GM21381 (cell line): ENCODE results near the gene DDX55.
"Not testable (repeated sequence)": the region's sequence is repeated elsewhere in the genome, so short reads cannot be mapped to it uniquely, and the experiment has no call there.

ENCODE experiments used
- ATAC-seq: cut with Tn5 transposase; IDR thresholded peaks from one replicate; pipeline ENCODE4 v1.9.1; 2021; ENCODE audit warnings: mild to moderate bottlenecking, moderate library complexity; ENCODE audit not compliant: unreplicated experiment

The DDX55 gene, protein sequence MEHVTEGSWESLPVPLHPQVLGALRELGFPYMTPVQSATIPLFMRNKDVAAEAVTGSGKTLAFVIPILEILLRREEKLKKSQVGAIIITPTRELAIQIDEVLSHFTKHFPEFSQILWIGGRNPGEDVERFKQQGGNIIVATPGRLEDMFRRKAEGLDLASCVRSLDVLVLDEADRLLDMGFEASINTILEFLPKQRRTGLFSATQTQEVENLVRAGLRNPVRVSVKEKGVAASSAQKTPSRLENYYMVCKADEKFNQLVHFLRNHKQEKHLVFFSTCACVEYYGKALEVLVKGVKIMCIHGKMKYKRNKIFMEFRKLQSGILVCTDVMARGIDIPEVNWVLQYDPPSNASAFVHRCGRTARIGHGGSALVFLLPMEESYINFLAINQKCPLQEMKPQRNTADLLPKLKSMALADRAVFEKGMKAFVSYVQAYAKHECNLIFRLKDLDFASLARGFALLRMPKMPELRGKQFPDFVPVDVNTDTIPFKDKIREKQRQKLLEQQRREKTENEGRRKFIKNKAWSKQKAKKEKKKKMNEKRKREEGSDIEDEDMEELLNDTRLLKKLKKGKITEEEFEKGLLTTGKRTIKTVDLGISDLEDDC

GRCh38 chr12:123601602-123602489 is at the start of gene DDX55:
Gene DDX55 (plus strand): TSS chr12:123602099. CDS start chr12:123602149, 50 bp downstream.
- ATAC-seq: peak; percentile 90

DNA sequence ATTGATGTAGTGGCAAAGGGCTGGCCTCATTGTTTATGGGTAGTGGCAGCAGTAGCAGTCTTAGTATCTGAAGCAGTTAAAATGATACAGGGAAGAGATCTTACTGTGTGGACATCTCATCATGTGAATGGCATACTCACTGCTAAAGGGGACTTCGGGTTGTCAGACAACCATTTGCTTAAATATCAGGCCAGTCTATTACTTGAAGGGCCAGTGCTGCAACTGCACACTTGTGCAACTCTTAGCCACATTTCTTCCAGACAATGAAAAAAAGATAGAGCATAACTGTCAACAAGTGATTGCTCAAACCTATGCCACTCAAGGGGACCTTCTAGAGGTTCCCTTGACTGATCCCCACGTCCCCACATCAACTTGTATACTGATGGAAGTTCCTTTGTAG is 47.8 kb upstream of the DDX55 start:
- ATAC-seq: not testable (repeated sequence)

GRCh38 chr12:123554843-123555242 is 47.1 kb upstream of the DDX55 start:
- not testable (repeated sequence) for ATAC-seq

DNA sequence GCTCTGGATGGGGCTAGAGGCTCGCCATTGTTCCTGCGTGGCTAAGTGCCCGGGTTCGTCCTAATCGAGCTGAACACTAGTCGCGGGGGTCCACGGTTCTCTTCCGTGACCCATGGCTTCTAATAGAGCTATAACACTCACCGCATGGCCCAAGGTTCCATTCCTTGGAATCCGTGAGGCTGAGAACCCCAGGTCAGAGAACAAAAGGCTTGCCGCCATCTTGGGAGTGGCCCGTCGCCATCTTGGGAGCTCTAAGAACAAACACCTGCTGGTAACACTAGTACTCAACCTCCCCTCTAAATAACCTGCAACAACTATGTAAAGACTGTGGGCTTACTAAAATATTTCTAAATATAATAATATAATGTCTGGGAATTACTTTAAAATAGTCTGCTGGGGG is 43.4 kb upstream of the DDX55 start:
- ATAC-seq: not testable (repeated sequence)

DNA sequence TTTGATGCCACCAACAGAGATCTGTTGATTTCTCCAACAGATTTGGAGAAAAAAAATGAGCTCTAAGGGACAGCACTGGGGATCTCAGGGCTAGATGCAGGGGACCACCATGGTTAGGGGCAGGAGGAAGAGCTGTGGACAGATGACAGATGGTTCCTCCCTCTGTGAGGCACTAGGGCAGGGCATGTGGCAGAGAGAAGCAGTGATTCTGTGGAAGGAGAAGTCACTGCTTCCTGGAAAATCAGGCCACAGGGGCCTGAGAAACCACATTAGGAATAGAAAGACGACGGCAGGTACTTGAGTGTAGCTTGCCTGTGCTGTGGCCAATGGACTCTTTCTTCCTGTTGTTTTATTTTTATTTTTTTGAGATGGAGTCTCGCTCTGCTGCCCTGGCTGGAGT is 42.4 kb upstream of the DDX55 start:
- ATAC-seq: no peak

DNA sequence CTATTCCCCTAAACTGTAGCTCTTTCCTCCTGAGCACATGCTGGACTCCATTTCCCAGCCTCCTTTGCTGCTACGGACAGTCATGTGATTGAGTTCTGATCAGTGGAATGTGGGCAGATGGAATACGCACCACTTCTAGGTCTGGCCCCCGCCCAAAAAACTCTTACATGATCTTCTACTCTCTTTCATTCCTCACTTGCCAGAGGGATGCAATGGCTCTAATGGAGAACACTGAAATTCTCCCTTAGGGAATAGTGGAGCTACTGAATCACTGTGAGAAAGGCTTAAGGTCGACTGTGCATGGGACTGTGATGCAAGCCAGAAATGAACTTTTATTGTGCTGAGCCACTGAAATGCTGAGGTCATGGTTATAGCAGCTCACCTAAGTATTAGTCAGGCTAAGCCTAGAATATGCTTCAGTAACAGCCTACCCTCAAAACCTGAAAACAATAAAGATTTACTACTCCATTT is 30.5 kb upstream of the DDX55 start:
- no peak for ATAC-seq

DNA sequence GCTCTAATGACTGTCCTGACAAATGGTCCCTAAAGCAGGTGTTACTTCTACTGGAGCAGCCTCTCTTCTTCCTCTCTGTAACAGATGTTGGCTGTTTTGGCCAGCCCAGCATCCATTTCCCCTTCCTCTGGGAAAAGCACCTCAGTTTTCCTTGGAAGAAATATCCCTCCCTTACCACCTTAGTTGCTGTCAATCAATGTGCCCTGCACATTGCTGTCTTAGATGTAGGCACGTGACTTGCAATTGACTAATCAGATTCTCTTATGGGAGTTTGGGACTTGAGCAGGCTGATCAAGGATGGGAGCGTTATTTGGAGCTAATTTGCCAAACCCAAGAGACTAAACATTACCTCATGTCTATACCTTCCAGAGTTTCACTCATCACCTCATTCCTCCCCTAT is 29.5 kb upstream of the DDX55 start:
- ATAC-seq: no peak

DNA sequence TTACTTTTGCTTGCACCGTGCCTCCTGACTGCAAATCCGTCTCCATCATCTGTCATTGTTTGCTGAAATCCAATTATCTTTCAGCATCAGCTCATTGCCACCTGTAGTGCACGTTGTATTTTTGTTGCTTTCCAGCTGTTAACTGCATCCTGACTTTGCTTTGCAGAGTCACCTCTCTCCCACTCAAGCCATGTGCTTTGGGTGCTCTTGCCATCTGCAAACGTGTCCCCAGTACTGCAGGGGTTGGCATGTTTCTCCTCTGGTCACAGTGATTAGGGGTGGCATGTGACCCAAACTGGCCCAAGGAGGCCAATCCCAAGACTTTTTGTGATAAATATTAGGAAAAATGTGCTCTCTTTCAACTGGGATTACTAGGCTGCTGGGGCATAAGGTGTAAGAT is 28.0 kb upstream of the DDX55 start:
- ATAC-seq: no peak

DNA sequence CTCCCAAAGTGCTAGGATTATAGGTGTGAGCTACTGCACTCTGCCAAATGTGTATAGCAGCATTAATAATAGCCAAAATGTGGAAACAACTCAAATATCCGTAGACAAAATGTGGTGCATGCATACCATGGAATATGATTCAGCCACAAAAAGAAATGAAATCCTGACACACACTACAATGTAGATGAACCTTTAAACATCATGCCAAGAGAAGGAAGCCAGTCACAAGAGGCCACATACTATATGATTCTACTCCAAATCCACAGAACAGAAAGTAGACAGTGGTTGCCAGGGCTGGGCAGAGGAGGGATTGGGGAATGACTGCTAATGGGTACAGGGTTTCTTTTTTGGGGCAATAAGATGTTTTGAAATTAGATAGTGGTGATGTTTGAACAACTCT is 25.3 kb upstream of the DDX55 start:
- ATAC-seq: no peak

DNA sequence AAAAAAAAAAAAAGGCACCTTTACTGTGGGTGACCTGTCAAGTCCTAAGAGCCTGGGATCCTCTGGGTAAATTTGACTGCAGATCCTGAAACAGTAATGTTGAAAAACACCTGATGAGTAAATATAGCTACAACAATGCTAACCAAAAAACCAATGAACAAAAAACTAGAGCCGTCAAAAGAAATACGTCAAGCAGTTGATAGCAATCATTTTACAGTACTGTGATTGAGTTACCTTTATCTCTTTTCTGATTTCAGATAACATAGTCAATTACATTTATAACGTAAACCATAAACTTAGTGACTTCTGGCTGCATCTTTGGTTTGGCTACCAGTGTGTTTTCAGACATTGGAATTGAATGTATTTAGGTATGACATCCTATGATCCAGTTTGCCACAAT is 23.7 kb upstream of the DDX55 start:
- no peak for ATAC-seq

DNA sequence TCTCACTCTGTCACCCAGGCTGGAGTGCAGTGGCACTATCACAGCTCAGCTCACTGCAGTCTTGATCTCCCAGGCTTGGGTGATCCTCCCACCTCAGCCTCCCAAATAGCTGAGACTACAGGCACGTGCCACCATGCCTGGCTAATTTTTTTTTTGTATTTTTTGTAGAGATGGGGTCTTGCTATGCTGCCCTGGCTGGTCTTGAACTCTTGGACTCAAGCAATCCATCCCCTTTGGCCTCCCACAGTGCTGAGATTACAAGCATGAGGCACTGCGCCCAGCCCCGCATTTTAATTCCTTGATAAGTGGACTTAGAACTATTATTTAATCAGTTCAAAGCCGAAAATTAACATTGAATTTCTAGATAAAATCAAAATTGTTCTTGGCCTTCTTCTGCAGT is 23.1 kb upstream of the DDX55 start:
- not testable (repeated sequence) for ATAC-seq

DNA sequence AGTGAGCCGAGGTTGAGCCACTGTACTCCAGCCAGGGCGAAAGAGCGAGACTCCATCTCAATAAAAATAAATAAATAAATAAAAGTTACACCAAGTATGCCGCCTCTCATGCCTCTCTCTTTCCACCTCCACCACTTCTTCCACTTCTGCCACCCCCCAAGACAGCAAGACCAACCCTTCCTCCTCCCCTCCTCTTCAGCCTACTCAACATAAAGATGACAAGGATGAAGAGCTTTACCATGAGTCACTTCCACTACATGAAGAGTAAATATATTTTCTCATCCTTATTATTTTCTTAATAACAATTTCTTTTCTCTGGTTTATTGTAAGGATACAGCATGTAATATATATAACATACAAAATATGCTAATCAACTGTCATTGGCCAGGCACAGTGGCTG is 21.1 kb upstream of the DDX55 start:
- no peak for ATAC-seq

DNA sequence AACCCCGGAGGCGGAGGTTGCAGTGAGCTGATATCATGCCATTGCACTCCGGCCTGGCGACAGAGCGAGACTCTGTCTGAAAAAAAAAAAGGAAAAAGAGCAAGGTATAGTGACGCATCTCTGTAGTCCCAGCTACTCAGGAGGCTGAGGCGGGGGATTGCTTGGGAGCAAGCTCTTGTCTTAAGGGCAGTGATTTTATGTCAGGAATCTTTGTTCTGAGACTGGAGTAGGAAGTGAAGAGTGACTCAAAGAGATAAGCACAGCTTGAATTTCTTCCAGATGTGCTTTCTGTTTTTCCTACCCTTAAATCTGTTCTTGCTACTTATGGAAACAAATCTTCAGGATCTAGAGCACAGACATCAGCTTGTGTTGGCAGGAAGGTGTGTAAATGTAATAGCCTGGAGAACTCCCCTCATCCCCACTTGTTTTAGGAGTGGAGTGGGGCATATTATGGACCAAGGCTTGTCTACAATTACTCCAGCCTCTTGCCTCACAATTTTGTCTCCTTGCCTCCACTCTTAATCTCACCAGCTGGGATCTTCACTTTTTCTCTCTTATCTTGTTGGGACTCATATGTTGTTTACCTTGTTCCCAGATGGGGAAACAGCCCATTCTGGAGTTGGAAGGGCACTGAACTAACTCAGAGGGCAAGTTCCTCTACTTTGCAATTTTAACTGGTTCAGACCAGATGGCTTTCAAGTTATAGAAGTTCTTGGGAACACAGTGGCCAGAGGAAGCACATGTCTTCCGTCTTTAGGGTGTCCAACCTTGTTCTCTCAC is 10.0 kb upstream of the DDX55 start:
- no peak for ATAC-seq

DNA sequence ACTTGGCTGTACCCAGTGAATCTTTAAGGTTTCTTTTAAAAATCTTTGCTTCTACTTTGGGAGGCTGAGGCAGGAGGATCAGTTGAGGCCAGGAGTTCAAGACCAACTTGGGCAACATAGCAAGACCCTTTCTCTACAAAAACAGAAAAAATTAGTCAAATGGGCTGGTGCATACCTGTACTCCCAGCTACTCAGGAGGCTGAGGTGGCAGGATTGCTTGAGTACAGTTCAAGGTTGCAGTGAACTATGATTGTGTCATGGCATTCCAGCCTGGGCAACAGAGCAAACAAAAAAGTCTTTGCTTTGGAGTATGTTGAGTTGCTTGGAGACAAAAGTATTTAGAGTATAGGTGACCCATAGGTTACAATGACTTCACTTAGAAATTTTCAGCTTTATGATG is 6.2 kb upstream of the DDX55 start:
- ATAC-seq: no peak

DNA sequence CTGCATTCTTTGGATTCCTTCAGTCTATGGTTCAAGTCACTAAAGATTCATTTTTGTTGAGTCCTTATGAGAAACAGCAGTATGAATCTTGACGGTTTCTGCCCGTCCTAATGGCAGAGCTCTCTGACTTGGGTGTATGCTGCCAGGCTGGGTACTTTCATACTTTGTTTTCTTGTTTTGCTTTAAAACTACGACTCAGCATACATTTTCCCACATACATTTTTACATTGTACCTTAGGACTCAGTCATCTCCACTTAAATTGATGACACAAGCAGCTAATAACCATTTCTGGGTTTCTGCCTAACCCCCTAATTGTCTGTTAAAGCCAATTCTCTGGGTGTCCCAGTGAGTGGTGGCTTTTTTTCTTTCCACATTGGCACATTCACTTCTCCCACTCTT is 4.8 kb upstream of the DDX55 start:
- no peak for ATAC-seq

DNA sequence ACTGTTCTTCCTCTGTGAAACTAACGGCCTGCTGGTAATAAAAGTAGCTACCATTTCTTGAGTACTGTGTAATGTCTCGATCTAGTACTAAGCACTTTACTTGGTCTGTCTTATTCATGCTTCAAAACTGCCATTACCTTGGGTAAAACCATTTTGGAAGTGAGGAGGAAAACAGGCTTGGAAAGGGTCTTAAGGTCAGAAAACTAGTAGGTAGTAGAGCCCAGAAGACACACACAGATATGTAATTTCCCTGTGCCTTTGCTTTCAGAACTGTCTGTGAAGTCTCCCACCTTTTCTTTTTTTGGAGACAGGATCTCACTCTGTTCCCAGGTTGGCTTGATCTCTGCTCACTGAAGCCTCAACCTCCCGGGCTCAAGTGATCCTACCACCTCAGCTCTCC is 3.4 kb upstream of the DDX55 start:
- ATAC-seq: no peak

GRCh38 chr12:123599310-123599709 is 2.6 kb upstream of the DDX55 start:
- no peak for ATAC-seq

- ATAC-seq: no peak
These were observed 2.2 kb upstream of the DDX55 start for GRCh38 chr12:123599721-123600120.

- ATAC-seq: no peak
These were observed 824 bp downstream of the DDX55 start for GRCh38 chr12:123602651-123603195.

- ATAC-seq: not testable (repeated sequence)
These were observed 1.6 kb downstream of the DDX55 start for GRCh38 chr12:123603495-123603894.
